Right atrium auricular region (tissue), 2 donors: ENCODE results near the gene PALMD. TPM values are rescaled to one million over a fixed set of nuclear protein-coding genes. Genes with fewer than 3 reads are reported as not detected.

ENCODE experiments used
- DNase-seq: peaks from one replicate; pipeline ENCODE4 v3.0.0-alpha.2; 2019; ENCODE audit warnings: low spot score
- H3K27ac ChIP-seq, 2 donors: fragments of 200-600 bp; sonication (generic); 1 replicate in 1 of 2; 2 replicates in 1 of 2; pipeline ENCODE4 v1.5.1; 2016 to 2019
- H3K27me3 ChIP-seq, 2 donors: fragments of 200-600 bp; sonication (generic); one replicate each; pipeline versions ENCODE4 v1.5.1 to v1.6.0; 2017 to 2019
- H3K36me3 ChIP-seq: fragments of 200-600 bp; sonication (generic); one replicate; pipeline ENCODE4 v1.5.1; 2016
- H3K4me1 ChIP-seq, 2 donors: fragments of 200-600 bp; sonication (generic); one replicate each; pipeline versions ENCODE4 v1.5.1 to v1.6.0; 2017 to 2019
- H3K4me3 ChIP-seq, 2 donors: fragments of 200-600 bp; sonication (generic); 1 replicate in 1 of 2; 2 replicates in 1 of 2; pipeline ENCODE4 v1.5.1; 2017 to 2019; ENCODE audit warnings: mild to moderate bottlenecking in 1 of 2, moderate library complexity in 1 of 2
- H3K9me3 ChIP-seq, 2 donors: fragments of 200-600 bp; sonication (generic); one replicate each; pipeline ENCODE4 v1.5.1; 2019
- CTCF ChIP-seq, 2 donors: fragments of 200-600 bp; sonication (generic); IDR thresholded peaks; one replicate each; pipeline ENCODE4 v1.5.1; 2019; ENCODE audit warnings: antibody characterized with exemption in 2 of 2
- total RNA-seq, 2 donors: library from RNA; depleted of rRNA; stranded (reverse); fragments of >200 nt; gene quantifications; one replicate each; pipeline ENCODE4 v1.1.0, GENCODE V29; 2016

The PALMD gene
- total RNA-seq, 2 donors from 2014 or later = 55.0 to 78.7 TPM

- Histone ChIP-seq H3K27ac (no peak overlapping the region), H3K4me3 (no peak overlapping the region), H3K27me3 (no peaks in the 10 kb centered on the region), H3K4me1 (no peaks in the 10 kb centered on the region), H3K36me3 (no peaks in the 10 kb centered on the region), H3K9me3 (no peaks in the 10 kb centered on the region)
- no peak for TF ChIP-seq CTCF (IDR thresholded peaks at IDR 0.05)
- DNase-seq = no peak
Measured at GRCh38 chr1:99623554-99623953, 22.4 kb upstream of the PALMD start.

- Histone ChIP-seq H3K27me3 (no peaks in the 10 kb centered on the region), H3K36me3 (no peaks in the 10 kb centered on the region), H3K4me1 (no peaks in the 10 kb centered on the region), H3K27ac (no peak overlapping the region), H3K9me3 (no peaks in the 10 kb centered on the region), H3K4me3 (no peak overlapping the region)
- DNase-seq = no peak
- no peak for TF ChIP-seq CTCF (IDR thresholded peaks at IDR 0.05)
Measured at GRCh38 chr1:99627615-99628014, 18.3 kb upstream of the PALMD start.

- no peaks in the 10 kb centered on the region for H3K4me1 ChIP-seq
- no peak for TF ChIP-seq CTCF (IDR thresholded peaks at IDR 0.05)
- H3K36me3 ChIP-seq = no peaks in the 10 kb centered on the region
- no peak overlapping the region for H3K27ac ChIP-seq
- DNase-seq = no peak
- no peaks in the 10 kb centered on the region for H3K27me3 ChIP-seq
- no peaks in the 10 kb centered on the region for H3K9me3 ChIP-seq
- H3K4me3 ChIP-seq = no peak overlapping the region
Measured at GRCh38 chr1:99629164-99629563, 16.7 kb upstream of the PALMD start.

- no peaks in the 10 kb centered on the region for H3K36me3 ChIP-seq
- no peak overlapping the region for H3K27ac ChIP-seq
- no peak for DNase-seq
- no peaks in the 10 kb centered on the region for H3K27me3 ChIP-seq
- no peak overlapping the region for H3K4me3 ChIP-seq
- H3K4me1 ChIP-seq = peaks cover 0 to 26% of the 10 kb centered on the region in 2 donors
- no peak for TF ChIP-seq CTCF (IDR thresholded peaks at IDR 0.05)
- no peaks in the 10 kb centered on the region for H3K9me3 ChIP-seq
Measured at GRCh38 chr1:99634971-99635624, 10.8 kb upstream of the PALMD start.

- H3K27me3 ChIP-seq = no peaks in the 10 kb centered on the region
- H3K9me3 ChIP-seq = no peaks in the 10 kb centered on the region
- no peak for DNase-seq
- peak overlapping the region in 1 of 2 donors; percentile 40 for H3K27ac ChIP-seq
- H3K4me3 ChIP-seq = no peak overlapping the region
- no peak for TF ChIP-seq CTCF (IDR thresholded peaks at IDR 0.05)
- H3K4me1 ChIP-seq = peaks cover 0 to 29% of the 10 kb centered on the region in 2 donors
- H3K36me3 ChIP-seq = no peaks in the 10 kb centered on the region
Measured at GRCh38 chr1:99635664-99636063, 10.2 kb upstream of the PALMD start.

- peaks cover 0 to 29% of the 10 kb centered on the region in 2 donors for H3K4me1 ChIP-seq
- H3K9me3 ChIP-seq = no peaks in the 10 kb centered on the region
- H3K36me3 ChIP-seq = no peaks in the 10 kb centered on the region
- H3K27me3 ChIP-seq = no peaks in the 10 kb centered on the region
- no peak for TF ChIP-seq CTCF (IDR thresholded peaks at IDR 0.05)
- H3K27ac ChIP-seq = peak overlapping the region in 1 of 2 donors; percentile 40
- DNase-seq = no peak
- H3K4me3 ChIP-seq = no peak overlapping the region
Measured at GRCh38 chr1:99636647-99637175, 9.2 kb upstream of the PALMD start.
